NOMO-1 (cell line): ENCODE data around the gene ZC3H10.

ENCODE experiments used
- DNase-seq, 2 experiments: peaks; one replicate each; lab custom pipeline; 2025; ENCODE audit not compliant: unreplicated experiment in 2 of 2; lab: John Stamatoyannopoulos, UW

Gene ZC3H10

GRCh38 chr12:56169229-56169759 lies 51.2 kb downstream of the ZC3H10 start:
- no peak for DNase-seq

GRCh38 chr12:56172839-56173238 lies 54.8 kb downstream of the ZC3H10 start:
- no peak for DNase-seq
